ENCODE results near the gene AR.

- TF ChIP-seq, protein P1, sequence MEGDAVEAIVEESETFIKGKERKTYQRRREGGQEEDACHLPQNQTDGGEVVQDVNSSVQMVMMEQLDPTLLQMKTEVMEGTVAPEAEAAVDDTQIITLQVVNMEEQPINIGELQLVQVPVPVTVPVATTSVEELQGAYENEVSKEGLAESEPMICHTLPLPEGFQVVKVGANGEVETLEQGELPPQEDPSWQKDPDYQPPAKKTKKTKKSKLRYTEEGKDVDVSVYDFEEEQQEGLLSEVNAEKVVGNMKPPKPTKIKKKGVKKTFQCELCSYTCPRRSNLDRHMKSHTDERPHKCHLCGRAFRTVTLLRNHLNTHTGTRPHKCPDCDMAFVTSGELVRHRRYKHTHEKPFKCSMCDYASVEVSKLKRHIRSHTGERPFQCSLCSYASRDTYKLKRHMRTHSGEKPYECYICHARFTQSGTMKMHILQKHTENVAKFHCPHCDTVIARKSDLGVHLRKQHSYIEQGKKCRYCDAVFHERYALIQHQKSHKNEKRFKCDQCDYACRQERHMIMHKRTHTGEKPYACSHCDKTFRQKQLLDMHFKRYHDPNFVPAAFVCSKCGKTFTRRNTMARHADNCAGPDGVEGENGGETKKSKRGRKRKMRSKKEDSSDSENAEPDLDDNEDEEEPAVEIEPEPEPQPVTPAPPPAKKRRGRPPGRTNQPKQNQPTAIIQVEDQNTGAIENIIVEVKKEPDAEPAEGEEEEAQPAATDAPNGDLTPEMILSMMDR (conservative IDR thresholded peaks at IDR 0.05; ENCODE audit: low read length), result no peak
- no peak for TF ChIP-seq EZH2phosphoT487 (IDR thresholded peaks at IDR 0.05; ENCODE audit: borderline replicate concordance)
These were observed 19.9 kb downstream of the AR start for GRCh38 chrX:67563469-67564448.

All from Loucy (cell line).